SK-N-SH (cell line): ENCODE data around the gene COL20A1. TPM values are rescaled to one million over a fixed set of nuclear protein-coding genes. Genes with fewer than 3 reads are reported as not detected.

ENCODE experiments used
- CTCF ChIA-PET: fragments of 300-600, 350-600 bp; formaldehyde crosslinking; extraction: SDS; loops from one replicate; lab custom pipeline; 2021; lab: Yijun Ruan, JAX
- POLR2A ChIA-PET: fragments of 350-600 bp; sonication (Branson Sonifier 250); formaldehyde crosslinking; extraction: SDS; loops from one replicate; lab custom pipeline; 2020; ENCODE audit warnings: antibody characterized with exemption, inconsistent platforms; lab: Yijun Ruan, JAX
- DNase-seq: peaks from one replicate; pipeline ENCODE4 v3.0.0; 2012
- H2AFZ ChIP-seq: fragments of 200-600 bp; sonication (generic); 2 replicates; pipeline ENCODE4 v1.8.1; 2016; ENCODE audit warnings: antibody characterized with exemption, mild to moderate bottlenecking, low read depth
- H3F3A ChIP-seq: fragments of 200-600 bp; sonication (generic); replicated peaks from 2 replicates; pipeline ENCODE3; 2016; ENCODE audit warnings: antibody characterized with exemption, mild to moderate bottlenecking; ENCODE audit not compliant: insufficient read depth
- H3K27ac ChIP-seq, 2 experiments: fragments of 200-500 bp in 1 of 2; fragments of 200-600 bp in 1 of 2; sonication (Bioruptor generic) in 1 of 2; sonication (generic), shearing (Covaris generic) in 1 of 2; 2 replicates each; pipeline versions ENCODE4 v1.5.1 to v1.6.1; 2014 to 2016; ENCODE audit warnings: low read depth in 2 of 2, inconsistent platforms in 1 of 2, low read length in 1 of 2, mild to moderate bottlenecking in 1 of 2, mixed read lengths in 1 of 2
- H3K27me3 ChIP-seq: fragments of 200-600 bp; sonication (generic), shearing (Covaris generic); 2 replicates; pipeline ENCODE4 v1.6.1; 2016; ENCODE audit warnings: mixed run types; ENCODE audit not compliant: insufficient read depth
- H3K36me3 ChIP-seq, 2 experiments: fragments of 200-500 bp in 1 of 2; fragments of 200-600 bp in 1 of 2; sonication (Bioruptor generic) in 1 of 2; sonication (generic) in 1 of 2; replicated peaks in 1 of 2; 2 replicates each; pipeline versions ENCODE3 to v1.5.1; 2014 to 2016; ENCODE audit warnings: low read length in 1 of 2, mild to moderate bottlenecking in 1 of 2; ENCODE audit not compliant: insufficient read depth in 2 of 2, control insufficient read depth in 1 of 2
- H3K4me1 ChIP-seq, 2 experiments: fragments of 200-500 bp in 1 of 2; fragments of 200-600 bp in 1 of 2; sonication (Bioruptor generic) in 1 of 2; sonication (generic), shearing (Covaris generic) in 1 of 2; 2 replicates each; pipeline versions ENCODE4 v1.5.1 to v1.6.1; 2014 to 2016; ENCODE audit warnings: low read depth in 1 of 2, low read length in 1 of 2, mixed run types in 1 of 2; ENCODE audit not compliant: insufficient read depth in 2 of 2, control insufficient read depth in 1 of 2
- H3K4me2 ChIP-seq: fragments of 200-600 bp; sonication (generic), shearing (Covaris generic); 2 replicates; pipeline ENCODE4 v1.6.1; 2017; ENCODE audit warnings: mixed run types
- H3K4me3 ChIP-seq, 2 experiments: fragments of 200-500 bp in 1 of 2; fragments of 200-600 bp in 1 of 2; sonication (Bioruptor generic) in 1 of 2; sonication (generic), shearing (Covaris generic) in 1 of 2; 2 replicates each; pipeline versions ENCODE4 v1.5.1 to v1.8.1; 2014 to 2016; ENCODE audit warnings: low read depth in 2 of 2, inconsistent platforms in 1 of 2, low read length in 1 of 2, mild to moderate bottlenecking in 1 of 2, mixed read lengths in 1 of 2, moderate library complexity in 1 of 2
- H3K79me2 ChIP-seq: fragments of 200-600 bp; sonication (generic); 2 replicates; pipeline ENCODE4 v1.8.1; 2017; ENCODE audit warnings: mild to moderate bottlenecking; ENCODE audit not compliant: insufficient read depth
- H3K9ac ChIP-seq: fragments of 200-600 bp; sonication (generic); 2 replicates; pipeline ENCODE4 v1.6.1; 2017; ENCODE audit warnings: mixed run types
- H3K9me2 ChIP-seq: fragments of 200-600 bp; sonication (generic); 2 replicates; pipeline ENCODE4 v1.6.1; 2017; ENCODE audit warnings: mixed run types
- H3K9me3 ChIP-seq: fragments of 200-600 bp; sonication (generic); 2 replicates; pipeline ENCODE4 v1.6.1; 2017; ENCODE audit warnings: mixed run types, mild to moderate bottlenecking, moderate library complexity
- H4K20me1 ChIP-seq: fragments of 200-600 bp; sonication (generic); 2 replicates; pipeline ENCODE4 v1.6.1; 2017; ENCODE audit warnings: mild to moderate bottlenecking, mixed run types; ENCODE audit not compliant: insufficient read depth
- CTCF ChIP-seq: fragments of 200-600 bp; sonication (generic); IDR thresholded peaks from 2 replicates; pipeline ENCODE4 v1.6.1; 2017; ENCODE audit warnings: antibody characterized with exemption, mild to moderate bottlenecking, moderate library complexity
- ELF1 ChIP-seq: IDR thresholded peaks from 2 replicates; pipeline ENCODE4 v1.4.0; 2012
- EP300 ChIP-seq, 2 experiments: IDR thresholded peaks; 2 replicates each; pipeline versions ENCODE4 v1.4.0 to v1.6.1; 2012; ENCODE audit warnings: borderline replicate concordance in 1 of 2, low read depth in 1 of 2, low read length in 1 of 2
- FOSL2 ChIP-seq: IDR thresholded peaks from 2 replicates; pipeline ENCODE4 v1.4.0; 2012; ENCODE audit warnings: low read depth, mild to moderate bottlenecking, moderate library complexity, borderline replicate concordance
- FOXM1 ChIP-seq: IDR thresholded peaks from 2 replicates; pipeline ENCODE4 v1.4.0; 2012; ENCODE audit warnings: low read depth, mild to moderate bottlenecking
- GABPA ChIP-seq: IDR thresholded peaks from 2 replicates; pipeline ENCODE4 v1.4.0; 2012; ENCODE audit warnings: low read depth, mild to moderate bottlenecking
- GATA2 ChIP-seq: sonication (generic); formaldehyde crosslinking; IDR thresholded peaks from 2 replicates; pipeline ENCODE4 v1.5.0; 2020; ENCODE audit warnings: mild to moderate bottlenecking, missing genetic modification reagents
- MXI1 ChIP-seq: IDR thresholded peaks from 2 replicates; pipeline ENCODE4 v1.6.1; 2012; ENCODE audit warnings: mild to moderate bottlenecking, low read depth, low read length, improper control_type of control experiment
- NFIC ChIP-seq: IDR thresholded peaks from 2 replicates; pipeline ENCODE4 v1.4.0; 2012; ENCODE audit warnings: borderline replicate concordance
- POLR2AphosphoS5 ChIP-seq: IDR thresholded peaks from 2 replicates; pipeline ENCODE4 v1.6.1; 2012; ENCODE audit warnings: low read depth, low read length
- RAD21 ChIP-seq: IDR thresholded peaks from 2 replicates; pipeline ENCODE4 v1.6.1; 2012; ENCODE audit warnings: mild to moderate bottlenecking, low read length
- REST ChIP-seq: IDR thresholded peaks from 2 replicates; pipeline ENCODE4 v1.6.1; 2012; ENCODE audit warnings: mild to moderate bottlenecking, low read depth, low read length, moderate library complexity
- RFX5 ChIP-seq: IDR thresholded peaks from 2 replicates; pipeline ENCODE4 v1.6.1; 2012; ENCODE audit warnings: mild to moderate bottlenecking, improper control_type of control experiment, low read length
- SMC3 ChIP-seq: IDR thresholded peaks from 2 replicates; pipeline ENCODE4 v1.6.1; 2012; ENCODE audit warnings: low read depth, low read length, improper control_type of control experiment
- USF2 ChIP-seq: fragments of 150-350 bp; IDR thresholded peaks from 2 replicates; pipeline ENCODE4 v1.6.1; 2017; ENCODE audit warnings: antibody characterized with exemption, low read length, low read depth, borderline replicate concordance
- YY1 ChIP-seq: IDR thresholded peaks from 2 replicates; pipeline ENCODE4 v1.4.0; 2012; ENCODE audit warnings: low read depth, mild to moderate bottlenecking
- WGBS: methylation state at CpG from one replicate; pipeline ENCODE4 v1.1.6; 2017; ENCODE audit warnings: low lambda C conversion rate; 5-methylcytosine and 5-hydroxymethylcytosine counted together
- polyA plus RNA-seq, 3 experiments: library from polyadenylated mRNA; depleted of rRNA; stranded (reverse); fragments of >200 nt; gene quantifications; 2 replicates each; pipeline ENCODE4 v1.2.3, GENCODE V29; 2012

Gene COL20A1
- polyA plus RNA-seq, 1 of the 3 experiments (the other 2 are of a cell fraction) = not detected

- H3K4me2 ChIP-seq = no peak overlapping the region
- CTCF ChIA-PET = interaction anchor here (0.8 to 10.6 kb wide), 11 partner anchors 11 to 322 kb away, joined by 3 to 460 read pairs (median 4); partner anchors contain the start of gene COL20A1
- H3K27me3 ChIP-seq = no peaks in the 10 kb centered on the region
- no peak overlapping the region for H3K27ac ChIP-seq
- H3F3A ChIP-seq = no peaks in the 10 kb centered on the region
- no peaks in the 10 kb centered on the region for H3K9me3 ChIP-seq
- H3K79me2 ChIP-seq = no peaks in the 10 kb centered on the region
- POLR2A ChIA-PET = no interaction called here
- no peak overlapping the region for H3K4me3 ChIP-seq
- H3K9ac ChIP-seq = no peak overlapping the region
- H3K9me2 ChIP-seq = no peaks in the 10 kb centered on the region
- no peaks in the 10 kb centered on the region for H3K36me3 ChIP-seq
- H3K4me1 ChIP-seq = no peaks in the 10 kb centered on the region; a peak in 1 of 4 replicates
- no peak overlapping the region for H2AFZ ChIP-seq
- 29% methylated on average over 14 of the region's 15 CpGs for WGBS
- DNase-seq = no peak
- TF ChIP-seq CTCF (no peak), FOSL2 (no peak), RAD21 (no peak), YY1 (no peak), USF2 (no peak), ELF1 (no peak), NFIC (no peak), POLR2AphosphoS5 (no peak), RFX5 (no peak), MXI1 (no peak), GABPA (no peak), FOXM1 (no peak), GATA2 (CRISPR knock-in tag) (no peak), SMC3 (no peak)
- no peaks in the 10 kb centered on the region for H4K20me1 ChIP-seq
Measured at GRCh38 chr20:63377951-63378381, 85.0 kb downstream of the COL20A1 start.

GRCh38 chr20:63378626-63379025 is 85.6 kb downstream of the COL20A1 start:
- Histone ChIP-seq H3K27ac (no peak overlapping the region), H3K36me3 (no peaks in the 10 kb centered on the region), H3K27me3 (no peaks in the 10 kb centered on the region), H3K9me3 (no peaks in the 10 kb centered on the region), H3K79me2 (no peaks in the 10 kb centered on the region), H2AFZ (no peak overlapping the region), H3K4me1 (no peaks in the 10 kb centered on the region; a peak in 1 of 4 replicates), H3K4me2 (no peak overlapping the region), H3K4me3 (no peak overlapping the region), H3K9ac (no peak overlapping the region), H3F3A (no peaks in the 10 kb centered on the region), H3K9me2 (no peaks in the 10 kb centered on the region), H4K20me1 (no peaks in the 10 kb centered on the region)
- ChIA-PET POLR2A (no interaction called here), CTCF (interaction anchor here (0.8 to 10.6 kb wide), 7 partner anchors 12 to 322 kb away, joined by 3 to 460 read pairs (median 4); partner anchors contain the start of gene COL20A1)
- no peak for DNase-seq
- 60% methylated on average over 12 of the region's 12 CpGs for WGBS
- peak; percentile 87 for TF ChIP-seq REST
- no peak for TF ChIP-seq EP300 (IDR thresholded peaks at IDR 0.05; ENCODE audit: borderline replicate concordance in 1 of 2, low read depth in 1 of 2, low read length in 1 of 2)
